Measurements from ENCODE around the gene MMD. TPM values are rescaled to one million over a fixed set of nuclear protein-coding genes. Genes with fewer than 3 reads are reported as not detected.

MMD gene
- total and polyA plus RNA-seq, 2 of the 13 experiments (the other 11 are each of a cell fraction or from before 2014, with no cell fraction given): 121 to 225 TPM

- TF ChIP-seq USF2 (IDR thresholded peaks at IDR 0.05; ENCODE audit: low read depth, low read length): no peak
- TF ChIP-seq USF2 (CRISPR knock-in tag; IDR thresholded peaks at IDR 0.05; ENCODE audit: borderline replicate concordance): no peak
- no peak; the same call in 1 of the 2 replicates for TF ChIP-seq BHLHE40 (IDR thresholded peaks at IDR 0.05; ENCODE audit: low read length)
- TF ChIP-seq ZSCAN31 (CRISPR knock-in tag; IDR thresholded peaks at IDR 0.05; ENCODE audit: low read depth): no peak
- no peak for TF ChIP-seq ZNF430 (CRISPR knock-in tag; IDR thresholded peaks at IDR 0.05)
- no peak for TF ChIP-seq EHMT2 (IDR thresholded peaks at IDR 0.05; ENCODE audit: borderline replicate concordance, low read depth, low read length)
- no peak for TF ChIP-seq ZNF780A (CRISPR knock-in tag; IDR thresholded peaks at IDR 0.05)
- no peak for TF ChIP-seq ZNF17 (CRISPR knock-in tag; IDR thresholded peaks at IDR 0.05)
- no peak for TF ChIP-seq ZBTB40 (IDR thresholded peaks at IDR 0.05)
- no peak for TF ChIP-seq ZBTB40 (CRISPR knock-in tag; IDR thresholded peaks at IDR 0.05)
- no peak for TF ChIP-seq PHF20 (CRISPR knock-in tag; IDR thresholded peaks at IDR 0.05)
- no peak for TF ChIP-seq SOX13 (IDR thresholded peaks at IDR 0.05)
- peak in 1 of 2 experiments; percentile 77; a peak in 2 of 4 replicates for TF ChIP-seq SOX13 (CRISPR knock-in tag; conservative IDR thresholded peaks at IDR 0.05 in 1 of 2, IDR thresholded peaks at IDR 0.05 in 1 of 2)
- TF ChIP-seq KLF16 (CRISPR knock-in tag; IDR thresholded peaks at IDR 0.05): peak in 1 of 2 experiments; percentile 61; a peak in 1 of 4 replicates
- no peak for TF ChIP-seq SMAD9 (CRISPR knock-in tag; IDR thresholded peaks at IDR 0.05)
- TF ChIP-seq NFIB (CRISPR knock-in tag; IDR thresholded peaks at IDR 0.05; ENCODE audit: borderline replicate concordance): no peak
- no peak for TF ChIP-seq ZNF674 (CRISPR knock-in tag; IDR thresholded peaks at IDR 0.05; ENCODE audit: low read depth)
- TF ChIP-seq ZBTB33 (CRISPR knock-in tag; IDR thresholded peaks at IDR 0.05): no peak
Observed at GRCh38 chr17:55454906-55455474, 33.4 kb upstream of the MMD start (continued).
